ENCODE results near the gene CDC26. TPM values are rescaled to one million over a fixed set of nuclear protein-coding genes. Genes with fewer than 3 reads are reported as not detected.

CDC26 gene
- total RNA-seq, 4 donors from 2014 or later: 15.7 to 43.8 (median 30.8) TPM

GRCh38 chr9:113222482-113222841 is 52.9 kb downstream of the CDC26 start:
- intact Hi-C loops (cut with DNase I; ENCODE audit: low total_unique reads): no loop called here
- Histone ChIP-seq H3K9me3 (no peaks in the 10 kb centered on the region), H3K36me3 (no peaks in the 10 kb centered on the region), H3K4me3 (peak overlapping the region; percentile 73 to 95 (median 80)), H3K4me1 (peaks cover 17 to 42% (median 32%) of the 10 kb centered on the region in 4 donors), H3K27me3 (no peaks in the 10 kb centered on the region), H3K27ac (peak overlapping the region; percentile 89 to 95 (median 92))
- 35 to 43% methylated on average over 5 of the region's 5 CpGs for WGBS, 2 donors (ENCODE audit: low coverage in 1 of 2)
- in situ Hi-C loops (cut with MboI; ENCODE audit: low pct_ligation_motif_present in 1 of 4, low pct_unique_long_range_greater_than_20kb in 1 of 4, low sequenced_read_pairs in 3 of 4): no loop called here
- TF ChIP-seq EP300 (IDR thresholded peaks at IDR 0.05; ENCODE audit: low read depth) (no peak), POLR2AphosphoS5 (IDR thresholded peaks at IDR 0.05) (peak in 2 of 3 donors; percentile 57 to 62), POLR2A (IDR thresholded peaks at IDR 0.05) (peak; percentile 54)
- DNase-seq: peak; percentile 18

GRCh38 chr9:113221800-113222481 is 53.4 kb downstream of the CDC26 start:
- Histone ChIP-seq H3K27ac (peak overlapping the region; percentile 89 to 95 (median 92)), H3K9me3 (no peaks in the 10 kb centered on the region), H3K4me1 (peaks cover 17 to 42% (median 31%) of the 10 kb centered on the region in 4 donors), H3K4me3 (peak overlapping the region; percentile 73 to 95 (median 80)), H3K27me3 (no peaks in the 10 kb centered on the region), H3K36me3 (no peaks in the 10 kb centered on the region)
- DNase-seq: no peak
- in situ Hi-C loops (cut with MboI; ENCODE audit: low pct_ligation_motif_present in 1 of 4, low pct_unique_long_range_greater_than_20kb in 1 of 4, low sequenced_read_pairs in 3 of 4): no loop called here
- TF ChIP-seq CTCF (IDR thresholded peaks at IDR 0.05): no peak
- TF ChIP-seq POLR2AphosphoS5 (IDR thresholded peaks at IDR 0.05): no peak
- no peak for TF ChIP-seq POLR2A (IDR thresholded peaks at IDR 0.05)
- WGBS, 2 donors (ENCODE audit: low coverage in 1 of 2): 11% methylated on average over 20 of the region's 20 CpGs; no CpG with 5 or more reads in 1 of the 2 donors
- intact Hi-C loops (cut with DNase I; ENCODE audit: low total_unique reads): no loop called here

- in situ Hi-C loops (cut with MboI; ENCODE audit: low pct_ligation_motif_present in 1 of 4, low pct_unique_long_range_greater_than_20kb in 1 of 4, low sequenced_read_pairs in 3 of 4) (no loop called here), intact Hi-C loops (cut with DNase I; ENCODE audit: low total_unique reads) (no loop called here)
- no peaks in the 10 kb centered on the region for H3K9me3 ChIP-seq
- no peaks in the 10 kb centered on the region for H3K27me3 ChIP-seq
- peaks cover 17 to 46% (median 31%) of the 10 kb centered on the region in 4 donors for H3K4me1 ChIP-seq
- WGBS, 2 donors (ENCODE audit: low coverage in 1 of 2): 0% methylated on average over 59 of the region's 65 CpGs; no CpG with 5 or more reads in 1 of the 2 donors
- peak within 1 kb of the TSS; percentile 73 to 95 (median 81) for H3K4me3 ChIP-seq
- peak within 1 kb of the TSS; percentile 89 to 95 (median 92) for H3K27ac ChIP-seq
- TF ChIP-seq CTCF (IDR thresholded peaks at IDR 0.05): no peak
- peak; percentile 94 for TF ChIP-seq POLR2A (IDR thresholded peaks at IDR 0.05)
- TF ChIP-seq POLR2AphosphoS5 (IDR thresholded peaks at IDR 0.05): peak; percentile 82 to 90 (median 86)
- peak; percentile 98 for DNase-seq
- no peaks in the 10 kb centered on the region for H3K36me3 ChIP-seq
Measured at GRCh38 chr9:113221003-113221799, 54.2 kb downstream of the CDC26 start, which contains the start of the genes FKBP15 and SLC31A1. FKBP15 (minus strand) TSS chr9:113221277; CDS start chr9:113221243, 34 bp downstream. SLC31A1 (plus strand) TSS chr9:113221544; CDS start chr9:113256149, 34,605 bp downstream.

- in situ Hi-C loops (cut with MboI; ENCODE audit: low pct_ligation_motif_present in 1 of 4, low pct_unique_long_range_greater_than_20kb in 1 of 4, low sequenced_read_pairs in 3 of 4) (no loop called here), intact Hi-C loops (cut with DNase I; ENCODE audit: low total_unique reads) (no loop called here)
- TF ChIP-seq POLR2A (IDR thresholded peaks at IDR 0.05) (no peak), POLR2AphosphoS5 (IDR thresholded peaks at IDR 0.05) (no peak), EP300 (IDR thresholded peaks at IDR 0.05; ENCODE audit: low read depth) (no peak), CTCF (IDR thresholded peaks at IDR 0.05) (no peak)
- H3K27me3 ChIP-seq: no peaks in the 10 kb centered on the region
- 4% methylated on average over 7 to 11 of the region's 11 CpGs for WGBS, 2 donors (ENCODE audit: low coverage in 1 of 2)
- H3K9me3 ChIP-seq: no peaks in the 10 kb centered on the region
- H3K36me3 ChIP-seq: no peaks in the 10 kb centered on the region
- H3K4me1 ChIP-seq: peaks cover 17 to 46% (median 31%) of the 10 kb centered on the region in 4 donors
- H3K27ac ChIP-seq: peak overlapping the region; percentile 89 to 95 (median 92)
- H3K4me3 ChIP-seq: peak overlapping the region; percentile 73 to 95 (median 81)
- no peak for DNase-seq
Measured at GRCh38 chr9:113220467-113221002, 54.8 kb downstream of the CDC26 start.

All from transverse colon (tissue), 4 donors.